ENCODE results near the gene TPGS2.
"Not testable (repeated sequence)": the region's sequence is repeated elsewhere in the genome, so short reads cannot be mapped to it uniquely, and the experiment has no call there.

TPGS2 gene

DNA sequence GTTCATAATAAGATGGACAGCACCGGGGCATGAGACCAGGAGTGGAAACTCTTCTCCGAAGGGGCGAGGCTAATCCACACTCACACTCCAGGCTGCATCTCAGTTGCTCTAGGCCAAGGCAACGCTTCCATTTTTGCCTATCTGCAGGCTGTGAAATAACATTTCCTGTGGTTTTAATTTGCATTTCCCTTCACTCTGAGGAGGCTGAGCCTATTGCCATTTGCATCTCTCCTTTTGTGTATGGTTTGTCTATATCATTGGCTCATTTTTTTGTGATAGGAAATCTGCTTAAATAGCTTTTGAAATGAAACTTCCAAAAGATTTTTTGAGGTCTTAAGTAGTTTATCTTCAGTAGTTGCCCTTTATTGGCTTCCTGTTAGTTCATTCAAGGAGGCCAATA, 57.6 kb downstream of the TPGS2 start:
- no peak for DNase-seq

DNA sequence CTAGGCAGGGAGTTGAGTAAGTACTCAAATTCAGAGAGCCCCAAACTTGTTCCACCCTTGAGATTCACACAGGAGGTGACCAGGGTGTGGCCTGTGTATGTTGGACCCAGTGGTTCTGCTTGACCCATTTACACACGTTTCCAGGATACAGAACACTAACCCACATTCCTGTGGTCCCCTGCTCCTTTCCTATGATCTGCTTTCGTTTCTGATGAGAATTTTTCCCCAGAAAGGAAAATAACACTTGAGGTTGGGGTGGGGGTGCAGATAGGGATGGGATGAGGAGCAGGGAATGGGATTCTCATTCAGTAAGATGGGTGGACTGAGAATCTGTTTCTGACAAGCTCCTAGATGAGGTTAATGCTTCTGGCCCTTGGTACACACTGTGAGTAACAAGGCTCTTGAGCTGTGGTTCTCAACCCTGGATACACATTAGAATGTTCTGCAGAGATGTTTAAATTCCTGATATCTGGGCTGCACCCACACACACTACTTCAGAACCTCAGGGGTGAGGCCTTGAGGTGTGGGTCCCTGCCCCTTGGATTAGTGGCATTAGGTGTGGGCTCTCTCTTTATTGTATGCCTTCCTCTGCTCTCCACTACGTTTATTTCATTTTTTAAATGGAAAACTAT, 58.4 kb downstream of the TPGS2 start:
- no peak for DNase-seq

DNA sequence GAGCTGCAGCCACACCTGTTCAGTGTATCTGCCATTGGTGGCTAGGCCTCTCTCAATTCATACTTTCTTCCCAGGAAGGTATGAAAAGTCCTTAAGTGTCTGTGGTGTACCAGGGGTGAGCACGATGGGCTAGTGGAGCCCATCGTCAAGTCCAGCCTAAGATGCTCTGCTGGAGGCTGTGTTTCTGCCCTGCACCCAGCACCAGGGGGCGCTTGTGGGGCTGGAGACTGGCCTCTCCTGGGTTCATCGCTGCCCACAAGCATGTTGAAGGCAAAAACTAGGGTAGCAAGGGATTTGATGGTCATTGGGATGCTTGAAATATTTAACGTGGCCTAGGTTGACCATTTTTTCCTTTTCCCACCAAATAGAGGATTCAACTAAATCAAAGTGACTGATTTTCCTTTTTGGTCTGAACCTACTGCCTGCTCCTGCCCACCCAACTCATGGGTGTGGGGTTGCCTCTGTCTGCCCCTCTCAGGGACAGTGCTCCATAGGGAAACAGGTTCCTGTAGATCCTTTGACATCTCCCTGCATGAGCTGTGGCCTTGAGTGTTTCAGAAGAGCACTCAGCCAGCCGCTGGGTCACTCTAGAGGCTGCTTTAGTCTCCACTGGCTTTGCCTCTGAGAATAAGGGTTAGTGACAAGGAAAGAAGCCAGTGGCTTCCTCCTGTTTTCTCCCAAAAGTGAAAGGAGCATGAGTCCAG, 59.0 kb downstream of the TPGS2 start:
- DNase-seq: no peak

DNA sequence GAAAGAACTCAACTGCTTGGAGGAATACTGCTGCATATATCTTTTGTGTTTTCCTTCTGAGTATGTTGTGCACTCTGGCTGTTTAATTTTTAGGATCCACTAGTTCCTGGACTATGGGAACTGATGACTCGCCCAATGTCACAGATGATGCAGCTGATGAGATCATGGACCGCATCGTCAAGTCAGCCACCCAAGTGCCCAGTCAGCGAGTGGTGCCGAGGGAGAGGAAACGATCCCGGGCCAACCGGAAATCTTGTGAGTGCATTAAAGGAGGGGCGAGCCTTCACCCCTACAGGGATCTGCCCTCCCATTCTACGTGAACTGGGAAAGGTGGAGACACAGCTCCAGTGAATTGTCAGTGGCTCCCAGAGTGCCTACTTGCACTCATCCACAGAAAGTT, 59.6 kb downstream of the TPGS2 start:
- DNase-seq: no peak

DNA sequence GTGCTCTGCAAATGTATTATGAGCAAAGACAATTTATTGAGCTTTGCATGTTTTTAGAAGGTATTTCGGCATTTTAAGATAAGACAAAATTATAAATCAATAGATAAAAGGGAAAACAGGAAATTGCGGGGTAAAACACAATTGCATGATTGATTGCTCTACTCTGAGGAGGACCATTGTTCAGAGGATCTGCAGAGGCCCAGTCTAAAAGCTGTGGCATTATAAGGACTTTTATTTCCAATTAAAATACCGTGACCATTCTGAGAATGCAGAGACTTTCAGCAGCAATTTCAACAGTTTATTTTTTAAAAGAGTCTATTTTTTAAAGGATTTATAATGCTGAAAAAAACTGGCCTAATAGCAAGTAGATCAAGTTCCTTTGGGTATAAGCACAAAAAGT, 62.0 kb downstream of the TPGS2 start:
- no peak for DNase-seq

DNA sequence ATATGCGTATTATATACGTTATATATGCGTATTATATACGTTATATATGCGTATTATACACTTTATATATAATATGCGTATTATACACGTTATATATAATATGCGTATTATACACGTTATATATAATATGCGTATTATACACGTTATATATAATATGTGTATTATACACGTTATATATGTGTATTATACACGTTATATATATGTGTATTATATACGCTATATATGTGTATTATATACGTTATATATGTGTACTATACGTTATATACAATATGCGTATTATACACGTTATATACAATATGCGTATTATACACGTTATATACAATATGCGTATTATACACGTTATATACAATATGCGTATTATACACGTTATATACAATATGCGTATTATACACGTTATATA, 65.8 kb downstream of the TPGS2 start:
- DNase-seq: not testable (repeated sequence)

DNA sequence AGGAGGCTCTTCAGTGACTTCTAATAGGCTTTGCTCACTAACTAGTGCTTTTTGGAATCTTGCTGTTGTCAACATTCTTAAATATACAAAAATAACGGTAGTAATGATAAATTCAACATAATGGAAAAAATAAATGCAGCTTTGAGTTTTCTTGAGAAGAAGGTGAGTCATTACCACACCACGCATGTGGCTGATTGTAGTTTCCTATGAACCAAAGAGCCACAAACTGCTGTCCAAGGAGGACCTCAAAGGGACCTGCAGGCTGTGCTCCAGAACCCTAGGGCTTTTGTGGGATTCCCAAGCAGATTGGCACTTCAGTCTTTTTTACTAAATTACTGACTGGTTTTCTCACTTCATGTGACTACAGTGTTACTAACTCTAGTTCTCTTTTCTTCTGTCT, 66.7 kb downstream of the TPGS2 start:
- no peak for DNase-seq

DNA sequence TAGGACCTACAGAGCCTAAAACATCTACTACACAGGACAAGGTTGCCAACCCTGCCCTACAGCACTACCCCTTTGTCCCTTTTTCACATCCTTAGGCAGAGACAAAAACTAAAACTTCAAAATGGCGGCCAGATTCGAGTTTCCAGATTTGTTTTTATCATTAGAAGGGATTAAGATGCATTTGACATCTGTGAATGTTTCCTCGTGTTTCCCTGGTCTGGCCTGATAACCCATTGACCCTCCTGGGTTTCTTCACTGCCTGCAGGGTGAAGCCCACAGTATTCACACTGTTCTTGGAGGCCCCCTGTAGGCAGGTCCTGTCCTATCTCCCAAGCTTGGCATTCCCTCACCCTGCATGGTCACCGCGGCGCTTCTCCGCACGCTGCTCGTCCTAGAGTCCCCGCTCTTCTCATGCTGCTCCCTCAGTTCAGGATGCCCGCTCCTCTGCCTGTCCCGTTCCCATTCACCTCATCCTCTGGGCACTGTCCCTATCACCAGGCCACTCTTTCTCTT, 67.6 kb downstream of the TPGS2 start:
- DNase-seq: no peak

DNA sequence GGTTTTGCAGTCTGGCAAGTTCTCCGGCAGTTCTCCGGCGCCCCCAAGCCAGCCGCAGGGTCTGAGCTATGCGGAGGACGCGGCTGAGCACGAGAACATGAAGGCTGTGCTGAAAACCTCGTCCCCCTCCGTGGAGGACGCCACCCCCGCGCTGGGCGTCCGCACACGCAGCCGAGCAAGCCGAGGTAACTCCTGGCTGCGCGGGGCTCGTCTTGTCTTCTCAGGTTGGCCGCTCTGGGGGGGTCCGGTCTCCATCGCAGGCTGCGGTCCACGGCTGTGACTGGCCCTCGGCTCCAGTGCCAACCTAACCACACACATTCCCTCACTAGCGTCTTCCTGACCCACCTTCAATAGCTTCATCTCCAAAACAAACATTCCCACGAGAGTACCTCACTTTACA, 68.2 kb downstream of the TPGS2 start:
- DNase-seq: no peak

DNA sequence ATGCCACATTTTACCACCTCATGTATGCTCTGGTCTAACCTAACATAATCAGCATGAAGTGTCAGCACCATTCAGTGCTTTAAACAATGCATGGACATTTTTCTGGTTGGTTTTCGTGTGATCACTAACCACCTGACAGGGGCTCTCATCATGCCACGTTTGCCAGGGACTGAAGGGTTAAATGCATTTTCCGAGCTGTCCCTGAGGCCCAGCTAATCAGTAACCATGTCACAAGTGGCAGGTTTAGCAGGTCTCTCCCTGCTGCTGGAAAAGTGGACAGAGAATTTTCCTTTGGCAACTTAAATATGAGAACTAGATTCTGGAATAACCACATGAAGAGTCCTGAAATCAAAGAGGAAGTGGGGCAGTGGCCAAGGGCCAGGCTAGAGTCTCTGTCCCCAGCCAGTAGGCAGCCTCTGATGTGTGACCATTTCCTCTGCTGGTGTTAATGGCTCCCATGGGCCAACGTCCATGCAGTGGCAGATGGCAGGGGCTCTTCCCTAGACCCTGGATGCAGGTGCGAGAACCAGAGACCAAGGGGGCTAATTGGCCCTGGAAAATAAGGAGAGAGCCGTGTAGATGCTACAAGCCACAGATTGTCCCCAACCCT, 69.5 kb downstream of the TPGS2 start:
- no peak for DNase-seq

DNA sequence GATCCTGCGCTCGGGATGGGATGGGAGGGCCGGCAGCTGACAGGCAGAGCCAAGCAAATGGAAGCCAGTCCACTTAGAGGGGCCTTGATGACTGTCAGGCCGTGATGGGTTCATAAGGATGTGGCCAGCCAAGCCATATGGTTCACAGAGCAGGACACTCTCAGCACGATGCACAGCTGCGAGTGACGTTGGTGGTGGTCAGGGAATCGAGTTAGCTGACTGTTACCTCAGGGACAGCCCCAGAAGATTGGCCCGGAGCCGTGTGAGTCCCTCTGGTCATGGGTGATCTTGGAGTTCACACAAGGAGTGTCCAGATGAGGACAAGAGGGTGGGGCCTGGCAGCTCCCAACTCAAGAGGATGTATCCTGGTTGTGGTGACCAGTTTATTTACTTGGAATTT, 70.2 kb downstream of the TPGS2 start:
- DNase-seq: no peak

DNA sequence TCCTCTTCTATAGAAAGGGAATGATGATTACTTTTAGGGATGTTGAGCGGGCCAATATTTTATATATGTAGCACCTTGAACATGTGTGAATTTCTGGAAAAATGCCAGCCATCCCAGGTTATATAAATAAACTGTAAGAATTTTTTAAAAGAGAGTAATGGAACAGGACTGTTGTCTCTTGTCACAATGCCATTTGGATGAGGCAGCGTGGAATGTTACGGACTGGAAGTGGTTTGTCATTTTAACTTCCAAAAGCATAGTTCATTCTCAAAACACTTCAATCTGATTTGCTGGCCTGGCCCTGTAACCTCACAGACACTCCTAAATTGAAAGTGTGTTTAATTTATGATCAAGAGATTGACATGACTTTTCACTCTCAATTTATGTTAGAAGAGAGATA, 70.8 kb downstream of the TPGS2 start:
- no peak for DNase-seq

DNA sequence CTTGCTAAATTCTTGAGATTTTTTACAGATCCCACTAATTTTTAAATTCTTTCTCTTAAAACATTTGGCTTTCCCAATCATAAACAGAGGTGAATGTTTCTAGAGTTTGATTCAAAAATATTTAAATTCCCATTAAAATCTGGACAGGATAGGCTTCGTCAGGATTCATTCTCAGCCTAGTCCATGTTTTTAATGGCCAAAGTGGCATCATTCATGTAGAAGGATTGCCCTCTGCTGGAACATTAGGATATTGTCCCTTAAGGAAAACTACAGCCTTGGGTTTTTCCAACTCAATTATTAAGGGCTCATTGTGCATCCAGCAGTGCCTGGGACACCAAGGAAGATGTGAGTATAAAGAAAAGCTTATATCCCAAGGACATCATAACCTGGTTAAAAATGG, 71.7 kb downstream of the TPGS2 start:
- DNase-seq: no peak

DNA sequence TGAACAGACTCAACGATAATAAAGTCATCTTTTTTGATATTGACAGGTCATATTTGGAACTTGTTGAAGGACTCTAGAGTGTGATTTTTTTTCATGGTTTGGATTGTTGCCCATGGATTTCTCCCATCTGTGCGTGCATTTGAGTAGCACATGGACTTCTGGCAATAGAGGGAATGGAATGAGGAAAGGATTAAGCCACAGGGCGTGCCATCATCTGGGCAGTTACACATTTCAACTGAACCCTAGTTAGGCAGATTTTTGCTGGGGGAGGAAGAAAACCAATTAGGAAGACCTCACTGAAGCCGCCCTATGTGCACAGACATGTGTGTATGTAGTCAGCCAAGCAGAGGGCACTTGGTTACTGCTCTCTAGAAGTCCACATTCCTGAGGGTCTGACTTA, 72.6 kb downstream of the TPGS2 start:
- DNase-seq: no peak

DNA sequence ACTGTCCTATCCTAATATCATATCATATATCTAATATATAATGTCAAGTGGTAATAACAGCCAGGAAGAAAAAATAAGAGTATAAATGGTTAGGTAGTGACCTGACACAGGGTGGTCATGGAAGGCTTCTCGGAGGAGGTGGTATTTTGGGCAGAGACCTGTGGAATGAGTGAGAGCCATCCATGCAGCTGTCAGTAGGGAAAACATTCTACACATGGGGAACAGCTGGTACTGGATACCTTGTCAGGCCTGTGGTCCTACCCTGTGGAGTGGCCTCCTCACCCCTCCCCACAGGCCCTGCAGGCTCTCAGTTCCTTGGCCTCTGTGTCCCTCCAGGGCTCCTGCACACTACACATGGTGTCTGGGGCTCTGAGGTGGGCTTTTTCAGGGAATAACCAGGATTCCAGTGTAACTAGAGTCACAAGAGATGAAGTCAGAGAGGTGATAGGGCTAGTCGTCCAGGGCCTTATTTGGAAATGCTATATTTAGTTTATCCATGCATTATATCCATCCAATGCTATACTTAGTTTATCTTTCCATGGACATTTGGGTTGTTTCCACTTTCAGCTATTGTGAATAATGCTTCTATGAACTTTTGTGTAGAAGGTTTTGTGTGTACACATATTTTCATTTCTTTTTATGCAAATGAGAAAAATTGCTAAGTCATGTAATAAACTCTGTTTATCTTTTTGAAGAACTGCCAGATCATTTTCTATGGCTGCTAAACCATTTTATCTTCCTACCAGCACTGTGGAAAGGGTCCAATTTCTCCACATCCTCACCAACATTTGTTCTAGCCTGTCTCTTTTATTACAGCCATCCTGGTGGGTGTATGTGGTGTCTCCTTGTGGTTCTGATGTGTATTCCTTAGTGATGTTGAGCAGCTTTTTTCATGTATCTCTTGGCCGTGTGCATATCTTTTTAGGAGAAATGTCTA, 75.6 kb downstream of the TPGS2 start:
- no peak for DNase-seq

DNA sequence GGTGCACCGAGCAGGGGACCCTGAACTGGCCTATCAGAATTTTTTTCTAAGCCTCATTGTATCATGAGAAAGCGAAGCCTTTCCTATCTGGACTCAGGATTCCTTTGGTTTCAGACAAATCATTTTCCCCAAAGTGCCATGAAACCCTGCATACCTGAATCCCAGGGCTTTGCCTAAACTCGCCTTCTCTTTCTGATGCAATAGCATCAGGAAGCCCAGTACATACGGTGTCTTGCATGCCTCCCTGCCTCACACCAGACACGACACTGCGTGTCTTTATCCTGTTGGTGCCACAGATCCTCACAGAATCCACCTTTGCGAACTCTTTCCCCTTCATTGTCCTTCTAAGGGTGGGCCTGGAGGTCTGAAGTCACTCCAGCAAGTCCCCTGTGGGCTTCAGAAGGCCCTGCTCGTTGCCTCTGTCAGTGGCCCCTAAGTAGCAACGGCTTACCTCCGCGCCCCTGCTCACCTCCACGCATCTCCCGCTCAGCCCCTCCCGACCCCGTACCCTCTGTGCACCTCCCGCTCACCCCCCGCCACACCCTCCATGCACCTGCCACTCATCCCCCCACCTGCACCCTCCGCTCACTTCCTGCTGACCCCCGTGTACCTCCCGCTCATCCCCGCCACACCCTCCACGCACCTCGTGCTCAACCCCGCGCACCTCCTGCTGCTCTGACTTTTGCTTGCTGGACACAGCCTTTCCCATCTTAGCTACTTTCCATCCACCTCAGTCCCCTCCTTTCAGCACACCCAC, 83.4 kb downstream of the TPGS2 start:
- no peak for DNase-seq

DNA sequence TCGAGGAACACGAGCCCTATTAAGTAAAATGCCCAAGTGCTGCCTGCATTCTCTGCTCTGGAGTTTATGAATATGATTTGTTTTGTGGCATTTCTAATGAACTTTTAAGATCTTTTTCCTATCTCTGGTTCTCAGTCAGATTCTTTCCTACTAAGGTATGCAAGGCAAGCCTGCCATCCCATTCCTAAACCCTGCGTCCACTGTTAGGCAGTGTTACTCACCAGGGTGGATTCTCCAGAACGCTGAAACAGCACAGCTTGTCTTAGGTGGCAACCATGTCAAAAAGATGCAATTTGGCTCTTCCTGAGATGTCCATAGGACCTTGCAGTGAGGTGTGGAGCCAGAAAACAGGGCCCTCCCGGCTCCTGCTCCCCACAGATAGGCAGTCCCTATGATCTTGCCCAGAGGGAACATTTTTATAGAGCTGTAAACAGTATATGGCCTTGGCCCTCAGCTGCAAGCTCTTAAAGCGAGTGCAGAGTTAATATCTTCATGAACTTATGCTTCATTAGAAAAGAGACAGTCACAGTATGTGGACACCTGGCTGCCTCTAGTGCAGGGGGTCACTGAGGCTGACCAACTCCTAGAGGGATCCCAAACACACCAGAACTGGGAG, 84.4 kb downstream of the TPGS2 start:
- DNase-seq: no peak

All from activated CD8-positive, alpha-beta memory T cell treated with anti-CD3 and anti-CD28 coated beads for 24 hours (primary cell).